SU-DHL-6 (cell line): ENCODE results near the gene SYDE2.
"Not testable (repeated sequence)": the region's sequence is repeated elsewhere in the genome, so short reads cannot be mapped to it uniquely, and the experiment has no call there.

Source experiments
- H2AFZ ChIP-seq: fragments of 200-600 bp; sonication (generic); 2 replicates; pipeline ENCODE4 v1.6.1; 2014; ENCODE audit warnings: low read depth, mild to moderate bottlenecking, moderate library complexity, mixed read lengths, antibody characterized with exemption, low read length; ENCODE audit not compliant: severe bottlenecking
- H3F3A ChIP-seq: fragments of 200-600 bp; shearing (Covaris generic); 2 replicates; pipeline ENCODE4 v1.6.0; 2016; ENCODE audit warnings: antibody characterized with exemption, mild to moderate bottlenecking; ENCODE audit not compliant: insufficient read depth
- H3K27ac ChIP-seq: fragments of 200-600 bp; sonication (generic); 2 replicates; pipeline ENCODE4 v1.5.1; 2016; ENCODE audit warnings: low read depth, mild to moderate bottlenecking, low read length, moderate library complexity, mixed read lengths
- H3K27me3 ChIP-seq: fragments of 200-600 bp; sonication (generic), shearing (Covaris generic); 2 replicates; pipeline ENCODE4 v1.6.0; 2014; ENCODE audit warnings: mild to moderate bottlenecking, low read length
- H3K36me3 ChIP-seq: fragments of 200-600 bp; sonication (generic); 2 replicates; pipeline ENCODE4 v1.6.1; 2014; ENCODE audit warnings: mild to moderate bottlenecking, low read length, mixed read lengths
- H3K4me2 ChIP-seq: fragments of 300-600, 200-600 bp; shearing (Covaris generic), sonication (generic); 2 replicates; pipeline ENCODE4 v1.6.0; 2014; ENCODE audit warnings: low read length, low read depth, mild to moderate bottlenecking; ENCODE audit not compliant: poor library complexity, severe bottlenecking
- H3K4me3 ChIP-seq: fragments of 200-600 bp; sonication (generic); 2 replicates; pipeline ENCODE4 v1.5.1; 2014; ENCODE audit warnings: antibody characterized with exemption, low read length, mild to moderate bottlenecking, mixed read lengths; ENCODE audit not compliant: insufficient read depth, poor library complexity, severe bottlenecking
- H3K79me2 ChIP-seq: fragments of 200-600 bp; sonication (generic); 2 replicates; pipeline ENCODE4 v1.6.1; 2014; ENCODE audit warnings: mild to moderate bottlenecking, low read length, moderate library complexity; ENCODE audit not compliant: insufficient read depth
- H3K9ac ChIP-seq: fragments of 200-600 bp; sonication (generic); 2 replicates; pipeline ENCODE4 v1.7.0; 2014; ENCODE audit warnings: mild to moderate bottlenecking, low read length
- H3K9me2 ChIP-seq: fragments of 200-600 bp; sonication (generic); replicated peaks from 2 replicates; pipeline ENCODE4 v1.6.1; 2014; ENCODE audit warnings: low read length; ENCODE audit not compliant: insufficient read depth
- H3K9me3 ChIP-seq: fragments of 200-600 bp; sonication (generic); 2 replicates; pipeline ENCODE4 v1.6.1; 2014; ENCODE audit warnings: low read length, mixed read lengths; ENCODE audit not compliant: insufficient read depth
- H4K20me1 ChIP-seq: fragments of 200-600 bp; sonication (generic); 2 replicates; pipeline ENCODE4 v1.6.1; 2014; ENCODE audit warnings: low read depth, mild to moderate bottlenecking, antibody characterized with exemption, low read length, moderate library complexity, mixed read lengths
- EZH2phosphoT487 ChIP-seq: fragments of 200-600 bp; sonication (generic), shearing (Covaris generic); conservative IDR thresholded peaks from 2 replicates; pipeline ENCODE4 v1.6.1; 2018; ENCODE audit warnings: mild to moderate bottlenecking, antibody characterized with exemption, low read length, moderate library complexity, mixed read lengths
- TF ChIP-seq, protein P1 (sequence below): fragments of 200-600 bp; sonication (generic); IDR thresholded peaks from one replicate; pipeline ENCODE4 v1.5.1; 2017; ENCODE audit warnings: antibody characterized with exemption, mild to moderate bottlenecking, low read length, moderate library complexity; ENCODE audit not compliant: insufficient read depth, poor library complexity, severe bottlenecking

The SYDE2 gene

DNA sequence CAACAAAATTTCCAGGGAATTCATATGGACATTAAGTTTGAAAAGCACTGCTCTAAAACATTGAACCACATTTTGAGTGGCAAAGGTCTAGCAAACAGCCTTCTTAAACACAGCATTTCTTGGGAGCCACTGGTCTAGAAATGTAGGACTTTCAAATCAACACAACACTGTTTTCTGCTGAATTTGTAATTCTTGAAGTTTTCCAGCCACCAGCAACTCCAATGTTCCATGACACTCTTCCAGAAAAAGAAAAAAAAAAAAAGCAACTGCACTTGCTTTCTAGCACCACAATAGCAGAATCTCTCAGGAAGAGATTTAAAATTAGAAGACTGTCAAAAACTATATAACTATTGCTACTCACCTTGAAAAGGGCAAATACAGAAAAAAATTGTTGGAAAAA, 4.5 kb downstream of the SYDE2 start:
- TF ChIP-seq, protein P1, sequence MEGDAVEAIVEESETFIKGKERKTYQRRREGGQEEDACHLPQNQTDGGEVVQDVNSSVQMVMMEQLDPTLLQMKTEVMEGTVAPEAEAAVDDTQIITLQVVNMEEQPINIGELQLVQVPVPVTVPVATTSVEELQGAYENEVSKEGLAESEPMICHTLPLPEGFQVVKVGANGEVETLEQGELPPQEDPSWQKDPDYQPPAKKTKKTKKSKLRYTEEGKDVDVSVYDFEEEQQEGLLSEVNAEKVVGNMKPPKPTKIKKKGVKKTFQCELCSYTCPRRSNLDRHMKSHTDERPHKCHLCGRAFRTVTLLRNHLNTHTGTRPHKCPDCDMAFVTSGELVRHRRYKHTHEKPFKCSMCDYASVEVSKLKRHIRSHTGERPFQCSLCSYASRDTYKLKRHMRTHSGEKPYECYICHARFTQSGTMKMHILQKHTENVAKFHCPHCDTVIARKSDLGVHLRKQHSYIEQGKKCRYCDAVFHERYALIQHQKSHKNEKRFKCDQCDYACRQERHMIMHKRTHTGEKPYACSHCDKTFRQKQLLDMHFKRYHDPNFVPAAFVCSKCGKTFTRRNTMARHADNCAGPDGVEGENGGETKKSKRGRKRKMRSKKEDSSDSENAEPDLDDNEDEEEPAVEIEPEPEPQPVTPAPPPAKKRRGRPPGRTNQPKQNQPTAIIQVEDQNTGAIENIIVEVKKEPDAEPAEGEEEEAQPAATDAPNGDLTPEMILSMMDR: no peak
- TF ChIP-seq EZH2phosphoT487: no peak
- H3F3A ChIP-seq: peaks cover 13% of the 10 kb centered on the region

GRCh38 chr1:85195703-85196102, 5.1 kb downstream of the SYDE2 start:
- Histone ChIP-seq H3F3A (peaks cover 13% of the 10 kb centered on the region), H3K27ac (no peak overlapping the region)

More for the DNA sequence above, 4.5 kb downstream of the SYDE2 start:
- no peak overlapping the region for H3K4me3 ChIP-seq
- H3K9ac ChIP-seq: no peak overlapping the region
- H3K27me3 ChIP-seq: no peaks in the 10 kb centered on the region
- H3K4me2 ChIP-seq: no peak overlapping the region
- H3K79me2 ChIP-seq: no peaks in the 10 kb centered on the region
- H2AFZ ChIP-seq: no peak overlapping the region
- H3K9me2 ChIP-seq: no peaks in the 10 kb centered on the region
- H3K36me3 ChIP-seq: no peaks in the 10 kb centered on the region
- H3K9me3 ChIP-seq: no peaks in the 10 kb centered on the region
- H4K20me1 ChIP-seq: no peaks in the 10 kb centered on the region
- H3K27ac ChIP-seq: no peak overlapping the region

GRCh38 chr1:85192129-85192528, 8.7 kb downstream of the SYDE2 start:
- H3K27ac ChIP-seq, H2AFZ ChIP-seq, H3K9me3 ChIP-seq, H3K4me2 ChIP-seq, H3K79me2 ChIP-seq, H3K4me3 ChIP-seq, H3F3A ChIP-seq, H3K9me2 ChIP-seq, H4K20me1 ChIP-seq, H3K9ac ChIP-seq, H3K27me3 ChIP-seq, H3K36me3 ChIP-seq: not testable (repeated sequence)

More at GRCh38 chr1:85195703-85196102, 5.1 kb downstream of the SYDE2 start:
- H3K79me2 ChIP-seq: no peaks in the 10 kb centered on the region
- H3K4me2 ChIP-seq: no peak overlapping the region
- no peak overlapping the region for H3K9ac ChIP-seq
- H3K27me3 ChIP-seq: no peaks in the 10 kb centered on the region
- no peaks in the 10 kb centered on the region for H3K36me3 ChIP-seq
- no peak for TF ChIP-seq EZH2phosphoT487
- TF ChIP-seq, protein P1: no peak
- H3K4me3 ChIP-seq: no peak overlapping the region
- H4K20me1 ChIP-seq: no peaks in the 10 kb centered on the region
- no peaks in the 10 kb centered on the region for H3K9me3 ChIP-seq
- no peak overlapping the region for H2AFZ ChIP-seq
- no peaks in the 10 kb centered on the region for H3K9me2 ChIP-seq

DNA sequence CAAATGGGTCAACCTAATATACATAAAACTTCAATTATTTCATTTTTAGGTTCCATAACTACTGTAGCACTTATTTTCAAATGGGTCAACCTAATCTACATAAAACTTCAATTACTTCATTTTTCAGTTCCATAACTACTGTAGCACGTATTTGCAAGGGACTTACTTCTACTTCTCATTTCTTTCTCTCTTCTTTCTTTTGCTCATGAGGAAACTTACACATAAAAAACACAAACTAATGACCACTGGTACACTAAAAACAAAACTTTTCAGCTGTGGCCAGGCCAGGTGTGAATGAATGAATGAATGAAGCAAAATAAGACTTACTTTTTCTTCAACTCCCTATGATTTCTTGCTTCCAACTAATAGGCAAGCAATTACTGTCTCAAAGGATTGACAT, 11.7 kb downstream of the SYDE2 start:
- H2AFZ ChIP-seq: no peak overlapping the region
- H3K27ac ChIP-seq: no peak overlapping the region
- no peaks in the 10 kb centered on the region for H3K27me3 ChIP-seq
- H3K9me2 ChIP-seq: no peaks in the 10 kb centered on the region
- no peak overlapping the region for H3K9ac ChIP-seq
- no peak overlapping the region for H3K4me2 ChIP-seq
- H3F3A ChIP-seq: no peaks in the 10 kb centered on the region
- peaks cover 4% of the 10 kb centered on the region; the same call in 1 of the 2 replicates for H3K36me3 ChIP-seq
- no peaks in the 10 kb centered on the region for H3K9me3 ChIP-seq
- H3K4me3 ChIP-seq: no peak overlapping the region
- TF ChIP-seq, protein P1: no peak
- no peak for TF ChIP-seq EZH2phosphoT487
- H3K79me2 ChIP-seq: no peaks in the 10 kb centered on the region
- no peaks in the 10 kb centered on the region for H4K20me1 ChIP-seq
